ENCODE data around the gene ESAM. TPM values are rescaled to one million over a fixed set of nuclear protein-coding genes. Genes with fewer than 3 reads are reported as not detected.

The ESAM gene
- polyA plus RNA-seq, 1 donor (not counting 4 experiments of a cell fraction or from before 2014, with no cell fraction given) = 0.04 TPM

DNA sequence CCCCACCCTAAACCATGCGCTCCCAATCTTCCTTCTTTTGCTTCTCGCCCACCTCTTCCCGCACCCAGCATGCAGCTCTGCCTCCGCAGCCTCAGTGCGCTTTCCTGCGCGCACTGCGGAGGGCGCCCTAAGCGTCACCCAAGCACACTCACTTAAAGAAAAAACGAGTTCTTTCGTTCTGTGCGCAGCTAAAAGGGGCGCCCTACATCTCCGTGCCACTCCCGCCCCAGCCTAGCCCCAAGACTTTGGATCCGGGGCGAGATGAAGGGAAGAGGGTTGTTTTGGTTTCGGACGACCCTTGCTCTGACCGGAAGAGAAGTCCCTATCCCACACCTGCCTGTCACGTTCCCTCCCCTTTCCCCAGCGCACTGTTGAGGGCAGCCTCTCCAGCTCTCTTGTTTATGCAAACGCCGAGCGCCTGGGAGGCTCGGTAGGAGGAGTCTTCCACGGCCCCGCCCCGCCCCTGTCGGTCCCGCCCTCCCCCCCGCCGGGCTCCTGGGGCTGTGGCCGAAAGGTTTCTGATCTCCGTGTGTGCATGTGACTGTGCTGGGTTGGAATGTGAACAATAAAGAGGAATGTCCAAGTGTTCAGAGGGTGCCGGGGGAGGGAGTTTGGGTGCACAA is 15.4 kb downstream of the ESAM start:
- Histone ChIP-seq H3K36me3 (ENCODE audit: control insufficient read depth in 2 of 2, extremely low read depth in 1 of 2, insufficient read depth in 2 of 2, low read length in 2 of 2) (no peaks in the 10 kb centered on the region), H2AFZ (ENCODE audit: control insufficient read depth, low read length) (peak overlapping the region; percentile 94), H3K4me1 (ENCODE audit: control insufficient read depth, extremely low read depth, insufficient read depth, low read length) (peaks cover 8% of the 10 kb centered on the region), H3K4me2 (ENCODE audit: control insufficient read depth, extremely low read depth, insufficient read depth, low read depth, low read length) (peak overlapping the region; percentile 97), H3K27ac (ENCODE audit: control insufficient read depth, insufficient read depth, low read length) (no peak overlapping the region), H3K27me3 (ENCODE audit: control insufficient read depth, extremely low read depth, insufficient read depth, low read length) (peaks cover 44% of the 10 kb centered on the region), H4K20me1 (ENCODE audit: control insufficient read depth, extremely low read depth, insufficient read depth, low read length) (no peaks in the 10 kb centered on the region), H3K9me3 (ENCODE audit: control insufficient read depth, low read depth, low read length) (no peaks in the 10 kb centered on the region), H3K79me2 (ENCODE audit: control insufficient read depth, insufficient read depth, low read length) (no peaks in the 10 kb centered on the region), H3K9ac (ENCODE audit: control insufficient read depth, extremely low read depth, insufficient read depth, low read length) (peak overlapping the region; percentile 30), H3K9me1 (ENCODE audit: control insufficient read depth, extremely low read depth, insufficient read depth, low read length) (no peaks in the 10 kb centered on the region), H3K4me3 (ENCODE audit: control insufficient read depth in 2 of 3, extremely low read depth in 1 of 3, insufficient read depth in 2 of 3, low read depth in 1 of 3, low read length in 3 of 3) (peak overlapping the region; percentile 49 to 70 (median 69))
- dilution Hi-C loops (cut with MboI; ENCODE audit: extremely low pct_ligation_motif_present, low sequenced_read_pairs) = no loop called here
- FAIRE-seq (peak; percentile 23), DNase-seq (ENCODE audit: low read depth, low spot score) (peak; percentile 25)
- peak; percentile 22 for TF ChIP-seq EZH2 (IDR thresholded peaks at IDR 0.05; ENCODE audit: low read length)
- peak; percentile 52 to 73 (median 61) for TF ChIP-seq CTCF (optimal IDR thresholded peaks at IDR 0.05 in 1 of 3, IDR thresholded peaks at IDR 0.05 in 1 of 3, conservative IDR thresholded peaks at IDR 0.05 in 1 of 3; ENCODE audit: extremely low read depth in 1 of 3, insufficient read depth in 2 of 3, low read length in 3 of 3)

DNA sequence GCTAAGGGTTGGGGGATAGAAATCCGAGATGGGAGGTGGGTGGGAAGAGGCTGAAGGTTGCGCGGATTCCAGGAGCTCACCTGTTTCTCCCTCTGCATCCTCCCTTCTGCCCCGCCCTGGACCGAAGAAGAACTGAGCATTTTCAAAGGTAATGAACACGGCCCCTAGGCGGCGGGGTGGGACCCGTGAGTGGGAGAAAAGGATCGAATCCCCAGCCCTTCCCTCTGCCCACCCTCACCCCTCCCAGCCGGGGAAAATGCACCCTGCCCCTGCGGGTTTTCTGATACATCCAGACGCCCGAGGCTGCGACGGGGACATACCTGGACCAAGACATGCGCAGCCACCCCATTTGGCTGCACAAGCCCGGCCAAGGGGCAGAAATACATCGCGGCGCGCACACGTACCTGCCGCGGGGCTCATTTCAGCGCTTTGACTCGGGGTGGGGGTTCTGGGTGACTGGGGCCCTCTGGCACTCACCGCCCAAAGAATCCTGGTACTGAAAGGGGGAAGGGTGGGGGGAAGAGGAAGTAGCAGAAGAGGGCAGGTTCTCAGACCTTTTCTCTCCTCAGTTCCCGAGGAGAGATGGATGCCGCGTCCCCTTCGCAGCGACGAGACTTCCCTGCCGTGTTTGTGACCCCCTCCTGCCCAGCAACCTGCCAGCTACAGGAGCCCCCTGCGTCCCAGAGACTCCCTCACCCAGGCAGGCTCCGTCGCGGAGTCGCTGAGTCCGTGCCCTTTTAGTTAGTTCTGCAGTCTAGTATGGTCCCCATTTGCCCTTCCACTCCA is 16.1 kb downstream of the ESAM start:
- peaks cover 8% of the 10 kb centered on the region for H3K4me1 ChIP-seq (ENCODE audit: control insufficient read depth, extremely low read depth, insufficient read depth, low read length)
- dilution Hi-C loops (cut with MboI; ENCODE audit: extremely low pct_ligation_motif_present, low sequenced_read_pairs) = no loop called here
- H4K20me1 ChIP-seq (ENCODE audit: control insufficient read depth, extremely low read depth, insufficient read depth, low read length) = no peaks in the 10 kb centered on the region
- DNase-seq (ENCODE audit: low read depth, low spot score) (no peak), FAIRE-seq (no peak)
- TF ChIP-seq CTCF (optimal IDR thresholded peaks at IDR 0.05 in 1 of 3, IDR thresholded peaks at IDR 0.05 in 1 of 3, conservative IDR thresholded peaks at IDR 0.05 in 1 of 3; ENCODE audit: extremely low read depth in 1 of 3, insufficient read depth in 2 of 3, low read length in 3 of 3) = peak; percentile 42 to 56 (median 53)
- TF ChIP-seq EZH2 (IDR thresholded peaks at IDR 0.05; ENCODE audit: low read length) = no peak
- no peaks in the 10 kb centered on the region for H3K79me2 ChIP-seq (ENCODE audit: control insufficient read depth, insufficient read depth, low read length)
- no peaks in the 10 kb centered on the region for H3K9me1 ChIP-seq (ENCODE audit: control insufficient read depth, extremely low read depth, insufficient read depth, low read length)
- peak overlapping the region; percentile 49 to 70 (median 69) for H3K4me3 ChIP-seq (ENCODE audit: control insufficient read depth in 2 of 3, extremely low read depth in 1 of 3, insufficient read depth in 2 of 3, low read depth in 1 of 3, low read length in 3 of 3)
- H3K9ac ChIP-seq (ENCODE audit: control insufficient read depth, extremely low read depth, insufficient read depth, low read length) = peak overlapping the region; percentile 30
- peak overlapping the region; percentile 97 for H3K4me2 ChIP-seq (ENCODE audit: control insufficient read depth, extremely low read depth, insufficient read depth, low read depth, low read length)
- no peak overlapping the region for H3K27ac ChIP-seq (ENCODE audit: control insufficient read depth, insufficient read depth, low read length)
- H2AFZ ChIP-seq (ENCODE audit: control insufficient read depth, low read length) = peak overlapping the region; percentile 94
- no peaks in the 10 kb centered on the region for H3K36me3 ChIP-seq (ENCODE audit: control insufficient read depth in 2 of 2, extremely low read depth in 1 of 2, insufficient read depth in 2 of 2, low read length in 2 of 2)
- H3K9me3 ChIP-seq (ENCODE audit: control insufficient read depth, low read depth, low read length) = no peaks in the 10 kb centered on the region
- peaks cover 40% of the 10 kb centered on the region for H3K27me3 ChIP-seq (ENCODE audit: control insufficient read depth, extremely low read depth, insufficient read depth, low read length)
